ENCODE measurements around the gene ZDHHC14.
A peak's percentile ranks its signal among the peaks of the same experiment; 100 is the strongest.
"Not testable (repeated sequence)": the region's sequence is repeated elsewhere in the genome, so short reads cannot be mapped to it uniquely, and the experiment has no call there.

The ZDHHC14 gene

DNA sequence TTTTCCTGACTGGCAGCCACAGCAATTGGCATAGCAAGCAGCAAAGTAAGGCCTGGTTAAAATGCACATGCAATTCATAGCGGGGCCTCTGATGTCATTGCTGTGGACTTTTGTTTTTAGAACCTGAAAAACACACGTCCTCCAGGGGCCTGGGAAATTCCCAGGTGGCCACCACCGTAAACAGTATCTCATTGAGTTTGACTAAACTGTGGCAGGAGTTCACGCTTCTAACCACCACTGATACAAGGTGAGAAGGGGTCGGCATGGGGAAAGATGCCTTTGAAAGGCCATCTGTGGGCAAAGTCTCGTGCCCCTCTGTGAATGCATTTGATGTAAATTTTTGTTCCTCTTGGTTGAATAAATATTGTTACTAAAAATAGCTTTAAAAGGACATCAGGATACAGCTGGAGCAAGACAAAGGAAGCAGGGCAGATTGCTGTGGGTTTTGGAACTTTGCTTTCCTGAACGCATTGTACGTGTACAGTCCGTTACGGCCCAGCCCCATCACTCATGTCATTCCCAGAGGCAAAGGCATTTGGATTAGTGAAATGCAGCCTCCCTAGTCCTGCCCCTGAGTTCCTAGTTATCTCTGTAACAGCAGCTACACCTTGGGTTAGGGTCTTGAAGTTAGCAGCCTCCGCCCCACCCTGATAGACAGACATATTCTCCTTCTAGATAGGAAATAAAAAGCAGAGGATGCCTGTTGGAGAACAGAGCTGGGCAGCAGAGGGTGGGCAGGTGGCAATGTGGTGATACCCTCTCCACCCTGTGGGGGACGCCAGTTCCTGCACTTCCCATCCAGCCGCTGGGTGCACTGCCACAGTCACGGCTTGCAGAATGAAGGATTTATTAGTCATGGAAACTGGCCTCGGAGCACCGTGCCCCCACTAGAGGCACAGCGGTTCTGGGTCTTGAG, 80.3 kb downstream of the ZDHHC14 start:
- DNase-seq (ENCODE audit: low read depth, low spot score), result peak; percentile 52
- in situ Hi-C loops (cut with HindIII; ENCODE audit: low sequenced_read_pairs), result no loop called here
- TF ChIP-seq, protein P1, sequence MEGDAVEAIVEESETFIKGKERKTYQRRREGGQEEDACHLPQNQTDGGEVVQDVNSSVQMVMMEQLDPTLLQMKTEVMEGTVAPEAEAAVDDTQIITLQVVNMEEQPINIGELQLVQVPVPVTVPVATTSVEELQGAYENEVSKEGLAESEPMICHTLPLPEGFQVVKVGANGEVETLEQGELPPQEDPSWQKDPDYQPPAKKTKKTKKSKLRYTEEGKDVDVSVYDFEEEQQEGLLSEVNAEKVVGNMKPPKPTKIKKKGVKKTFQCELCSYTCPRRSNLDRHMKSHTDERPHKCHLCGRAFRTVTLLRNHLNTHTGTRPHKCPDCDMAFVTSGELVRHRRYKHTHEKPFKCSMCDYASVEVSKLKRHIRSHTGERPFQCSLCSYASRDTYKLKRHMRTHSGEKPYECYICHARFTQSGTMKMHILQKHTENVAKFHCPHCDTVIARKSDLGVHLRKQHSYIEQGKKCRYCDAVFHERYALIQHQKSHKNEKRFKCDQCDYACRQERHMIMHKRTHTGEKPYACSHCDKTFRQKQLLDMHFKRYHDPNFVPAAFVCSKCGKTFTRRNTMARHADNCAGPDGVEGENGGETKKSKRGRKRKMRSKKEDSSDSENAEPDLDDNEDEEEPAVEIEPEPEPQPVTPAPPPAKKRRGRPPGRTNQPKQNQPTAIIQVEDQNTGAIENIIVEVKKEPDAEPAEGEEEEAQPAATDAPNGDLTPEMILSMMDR (IDR thresholded peaks at IDR 0.05; ENCODE audit: low read depth, low read length), result no peak
- H3K4me3 ChIP-seq (ENCODE audit: low read depth, low read length), result no peak overlapping the region

DNA sequence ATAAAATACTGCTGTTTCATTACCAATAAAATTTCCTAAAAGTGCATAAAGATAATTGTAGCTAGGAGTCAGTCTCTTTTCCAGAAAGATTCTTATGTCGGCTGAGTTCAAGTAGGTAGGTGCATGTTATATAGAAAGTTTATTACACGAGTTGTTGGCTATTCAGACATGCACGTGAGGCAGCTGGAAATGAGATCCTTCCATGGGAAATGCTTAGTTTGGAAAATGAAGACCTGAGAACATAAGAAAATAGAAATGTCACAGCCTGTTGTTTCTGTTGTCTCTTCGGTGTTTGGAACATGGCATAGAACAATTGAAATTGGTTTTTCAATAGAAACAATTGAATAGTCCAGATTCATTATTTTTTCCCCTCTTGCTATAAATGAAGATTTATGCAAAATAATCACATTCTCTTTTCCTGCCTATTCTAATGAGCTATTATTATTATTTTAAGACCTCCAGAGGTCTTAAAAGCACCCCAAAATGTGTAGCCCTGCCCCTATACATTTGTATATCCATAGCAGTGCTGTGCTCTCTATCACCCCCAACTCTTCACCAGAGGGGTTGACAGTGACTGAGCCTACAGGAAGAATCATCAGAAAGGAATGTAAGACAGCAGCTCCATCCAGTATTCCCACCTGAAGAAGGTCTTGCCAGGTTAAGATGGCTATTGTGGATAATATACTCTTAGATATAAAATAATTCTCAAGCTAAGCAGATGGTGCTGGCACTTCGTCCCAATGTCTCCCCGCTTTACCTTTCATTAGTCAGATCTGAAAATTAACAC, 82.2 kb downstream of the ZDHHC14 start:
- H3K4me3 ChIP-seq (ENCODE audit: low read depth, low read length), result no peak overlapping the region
- in situ Hi-C loops (cut with HindIII; ENCODE audit: low sequenced_read_pairs), result no loop called here
- TF ChIP-seq, protein P1 (IDR thresholded peaks at IDR 0.05; ENCODE audit: low read depth, low read length), result no peak
- no peak for DNase-seq (ENCODE audit: low read depth, low spot score)

DNA sequence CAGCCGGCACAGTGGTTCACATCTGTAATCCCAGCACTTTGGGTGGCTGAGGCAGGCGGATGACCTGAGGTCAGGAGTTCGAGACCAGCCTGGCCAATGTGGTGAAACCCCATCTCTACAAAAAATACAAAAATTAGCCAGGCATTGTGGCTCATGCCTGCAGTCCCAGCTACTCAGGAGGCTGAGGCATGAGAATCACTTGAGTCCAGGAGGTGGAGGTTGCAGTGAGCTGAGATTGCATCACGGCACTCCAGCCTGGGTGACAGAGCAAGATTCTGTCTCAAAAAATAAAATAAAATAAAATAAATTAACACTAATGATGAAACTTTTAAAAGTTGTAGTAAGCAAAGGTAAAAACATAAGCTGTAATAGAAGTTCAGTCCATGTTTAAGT, 82.7 kb downstream of the ZDHHC14 start:
- in situ Hi-C loops (cut with HindIII; ENCODE audit: low sequenced_read_pairs); DNase-seq (ENCODE audit: low read depth, low spot score); H3K4me3 ChIP-seq (ENCODE audit: low read depth, low read length): not testable (repeated sequence)

DNA sequence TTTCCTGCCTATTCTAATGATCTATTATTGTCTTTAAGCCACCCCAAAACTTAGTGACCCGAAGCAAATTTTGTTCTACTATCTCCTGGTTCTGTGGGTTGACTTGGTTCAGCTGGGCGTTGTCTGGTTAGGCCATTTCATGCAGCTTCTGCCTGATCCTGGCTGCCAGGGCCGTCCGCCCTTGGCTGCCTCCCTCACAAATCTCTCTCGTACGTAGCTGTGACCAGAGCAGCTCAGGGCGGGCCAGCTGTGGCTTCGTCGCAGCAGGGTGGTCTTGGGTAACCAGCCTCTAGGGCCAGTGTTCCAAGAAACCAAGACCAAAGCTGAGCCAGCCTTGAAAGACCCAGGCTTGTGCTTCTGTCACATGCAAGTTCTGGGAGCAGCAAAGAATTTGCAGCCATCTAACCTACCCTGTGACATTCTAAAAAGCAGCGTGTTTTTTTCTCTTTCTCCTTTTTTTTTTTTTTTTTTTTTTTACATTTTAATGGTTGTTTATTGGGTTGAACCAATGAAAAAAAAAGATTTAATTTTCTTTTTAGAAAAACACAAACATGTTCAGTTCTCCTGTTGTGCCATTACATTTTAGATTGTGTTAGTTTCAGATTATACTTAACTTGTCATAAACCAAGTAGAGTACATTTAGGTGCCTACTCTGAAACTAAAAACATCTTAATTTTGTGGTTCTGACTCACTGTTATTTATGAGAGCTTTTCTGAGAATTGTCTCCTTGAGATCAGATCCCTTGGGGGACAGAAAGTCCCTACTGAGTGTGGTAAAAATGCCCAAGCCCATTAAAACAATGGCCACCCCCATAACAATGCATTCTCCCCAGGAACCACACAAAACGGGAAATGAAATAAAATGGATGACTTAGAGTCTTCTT, 83.9 kb downstream of the ZDHHC14 start:
- TF ChIP-seq, protein P1 (IDR thresholded peaks at IDR 0.05; ENCODE audit: low read depth, low read length), result no peak
- no peak overlapping the region for H3K4me3 ChIP-seq (ENCODE audit: low read depth, low read length)
- in situ Hi-C loops (cut with HindIII; ENCODE audit: low sequenced_read_pairs), result no loop called here
- DNase-seq (ENCODE audit: low read depth, low spot score), result no peak

DNA sequence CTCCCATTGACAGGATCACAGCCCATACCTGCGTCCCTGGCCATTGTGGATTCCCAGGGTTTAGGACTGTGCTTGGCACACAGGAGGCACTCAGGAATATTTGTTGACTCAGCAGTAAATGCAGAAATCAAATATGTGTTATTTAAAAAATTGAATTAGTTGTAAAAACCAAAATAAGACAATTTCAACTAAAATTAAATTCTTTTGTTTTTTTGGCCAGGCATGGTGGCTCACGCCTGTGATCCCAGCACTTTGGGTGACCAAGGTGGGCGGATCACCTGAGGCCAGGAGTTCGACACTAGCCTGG, 85.3 kb downstream of the ZDHHC14 start:
- H3K4me3 ChIP-seq (ENCODE audit: low read depth, low read length), result no peak overlapping the region
- TF ChIP-seq, protein P1 (IDR thresholded peaks at IDR 0.05; ENCODE audit: low read depth, low read length), result no peak
- in situ Hi-C loops (cut with HindIII; ENCODE audit: low sequenced_read_pairs), result no loop called here
- no peak for DNase-seq (ENCODE audit: low read depth, low spot score)

DNA sequence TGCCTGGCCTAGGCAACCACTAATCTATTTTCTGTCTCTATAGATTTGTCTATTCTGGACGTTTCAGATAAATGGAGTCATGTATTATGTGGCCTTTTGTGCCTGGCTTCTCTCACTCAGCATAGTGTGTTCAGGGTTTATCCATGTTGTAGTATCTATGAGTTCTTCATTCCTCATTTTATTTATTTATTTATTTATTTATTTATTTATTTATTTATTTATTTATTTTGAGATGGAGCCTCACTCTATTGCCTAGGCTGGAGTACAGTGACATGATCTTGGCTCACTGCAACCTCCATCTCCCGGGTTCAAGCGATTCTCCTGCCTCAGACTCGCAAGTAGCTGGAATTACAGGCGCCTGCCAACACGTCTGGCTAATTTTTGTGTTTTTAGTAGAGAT, 86.3 kb downstream of the ZDHHC14 start:
- H3K4me3 ChIP-seq (ENCODE audit: low read depth, low read length); DNase-seq (ENCODE audit: low read depth, low spot score); in situ Hi-C loops (cut with HindIII; ENCODE audit: low sequenced_read_pairs): not testable (repeated sequence)

DNA sequence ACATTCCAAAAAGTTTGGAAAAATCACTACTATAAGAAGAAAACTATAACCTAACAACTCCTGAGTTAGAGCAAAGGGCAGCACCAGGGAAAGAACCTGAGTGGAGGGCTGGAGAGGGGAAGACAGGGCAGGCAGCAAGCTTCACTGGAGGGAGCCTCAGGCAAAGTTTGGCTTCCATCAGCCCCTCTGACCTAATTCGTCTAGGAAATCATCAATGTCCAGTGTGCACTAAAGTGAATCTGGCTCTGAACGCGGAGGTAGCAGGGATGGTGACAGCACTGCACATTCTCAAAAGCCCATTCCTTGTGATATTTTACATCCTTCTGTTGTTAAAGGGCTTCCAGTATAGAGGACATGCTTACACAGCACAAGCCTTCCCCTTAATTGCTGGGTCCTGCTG, 87.1 kb downstream of the ZDHHC14 start:
- in situ Hi-C loops (cut with HindIII; ENCODE audit: low sequenced_read_pairs), result no loop called here
- DNase-seq (ENCODE audit: low read depth, low spot score), result no peak

More for the DNA sequence above, 87.1 kb downstream of the ZDHHC14 start:
- no peak overlapping the region for H3K4me3 ChIP-seq (ENCODE audit: low read depth, low read length)
- TF ChIP-seq, protein P1 (IDR thresholded peaks at IDR 0.05; ENCODE audit: low read depth, low read length), result no peak

All from astrocyte of the spinal cord (primary cell).